Measurements from ENCODE around the gene FCN2.

Gene FCN2

GRCh38 chr9:134935056-134935640 is 54.5 kb downstream of the FCN2 start:
- no peak for DNase-seq

GRCh38 chr9:134935701-134936345 is 55.2 kb downstream of the FCN2 start:
- no peak for DNase-seq

- no peak for DNase-seq
Measured at GRCh38 chr9:134936346-134937163, 55.9 kb downstream of the FCN2 start.
